ENCODE data around the gene KRT15. TPM values are rescaled to one million over a fixed set of nuclear protein-coding genes. Genes with fewer than 3 reads are reported as not detected.

KRT15 gene
- 0.63 TPM in 1 of 2 replicates, not detected in the other for total RNA-seq (ENCODE audit: low replicate concordance)

- DNase-seq (ENCODE audit: low read depth): peak; percentile 34
- H3K4me3 ChIP-seq (ENCODE audit: low read depth, low read length): no peak within 1 kb of the TSS
- TF ChIP-seq CTCF (IDR thresholded peaks at IDR 0.05; ENCODE audit: insufficient read depth, low read length): no peak
Observed at GRCh38 chr17:41518789-41519449, at the start of gene KRT15. KRT15 (minus strand) TSS chr17:41518890; CDS start chr17:41518827, 63 bp downstream.

GRCh38 chr17:41567317-41567716 is 48.6 kb upstream of the KRT15 start:
- no peak for DNase-seq (ENCODE audit: low read depth)
- no peak for TF ChIP-seq CTCF (IDR thresholded peaks at IDR 0.05; ENCODE audit: insufficient read depth, low read length)
- no peak overlapping the region for H3K4me3 ChIP-seq (ENCODE audit: low read depth, low read length)

- H3K4me3 ChIP-seq (ENCODE audit: low read depth, low read length): no peak overlapping the region
- no peak for DNase-seq (ENCODE audit: low read depth)
- no peak for TF ChIP-seq CTCF (IDR thresholded peaks at IDR 0.05; ENCODE audit: insufficient read depth, low read length)
Observed at GRCh38 chr17:41565338-41565737, 46.6 kb upstream of the KRT15 start.

DNA sequence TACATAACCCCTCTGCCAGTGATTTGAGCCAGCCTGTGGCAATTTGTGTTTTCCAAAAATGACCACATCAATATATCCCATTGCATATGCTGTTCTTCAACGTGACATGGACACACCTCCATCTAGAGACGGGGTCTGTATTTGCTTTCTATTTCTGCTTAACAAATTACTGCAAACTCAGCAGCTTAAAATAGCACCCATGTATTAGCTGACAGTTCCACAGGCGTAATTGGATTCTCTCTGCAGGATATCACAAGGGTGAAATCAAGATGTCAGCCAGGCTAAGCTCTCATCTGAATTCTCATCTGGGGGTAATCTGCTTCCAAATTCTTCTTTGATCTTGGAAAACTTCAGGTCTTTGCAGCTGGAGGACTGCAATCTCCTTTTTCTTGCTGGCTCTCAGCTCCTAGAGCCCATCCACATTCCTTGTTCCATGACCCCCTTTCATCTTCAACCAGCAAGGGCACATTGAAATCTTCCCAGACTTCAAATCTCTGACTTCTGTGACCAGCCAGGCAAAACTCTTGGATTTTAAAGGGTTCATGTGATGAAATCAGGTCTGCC is 45.0 kb upstream of the KRT15 start:
- H3K4me3 ChIP-seq (ENCODE audit: low read depth, low read length): no peak overlapping the region
- DNase-seq (ENCODE audit: low read depth): no peak
- TF ChIP-seq CTCF (IDR thresholded peaks at IDR 0.05; ENCODE audit: insufficient read depth, low read length): no peak

DNA sequence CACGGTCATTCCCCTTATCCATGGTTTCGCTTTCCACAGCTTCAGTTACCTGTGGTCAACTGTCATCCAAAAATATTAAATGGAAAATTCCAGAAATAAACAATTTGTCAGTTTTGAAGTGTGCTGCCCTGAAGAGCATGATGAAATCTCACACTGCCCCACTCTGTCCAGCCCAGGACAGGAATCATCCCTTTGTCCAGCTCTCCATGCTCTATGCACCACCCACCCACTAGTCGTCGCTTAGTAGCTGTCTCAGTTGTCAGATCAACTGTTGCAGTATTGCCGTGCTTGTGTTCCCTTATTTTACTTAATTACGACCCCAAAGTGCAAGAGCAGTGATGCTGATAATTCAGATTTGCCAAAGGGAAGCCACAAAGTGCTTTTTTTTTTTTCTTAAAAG is 42.9 kb upstream of the KRT15 start:
- DNase-seq (ENCODE audit: low read depth): no peak
- H3K4me3 ChIP-seq (ENCODE audit: low read depth, low read length): no peak overlapping the region
- TF ChIP-seq CTCF (IDR thresholded peaks at IDR 0.05; ENCODE audit: insufficient read depth, low read length): no peak

DNA sequence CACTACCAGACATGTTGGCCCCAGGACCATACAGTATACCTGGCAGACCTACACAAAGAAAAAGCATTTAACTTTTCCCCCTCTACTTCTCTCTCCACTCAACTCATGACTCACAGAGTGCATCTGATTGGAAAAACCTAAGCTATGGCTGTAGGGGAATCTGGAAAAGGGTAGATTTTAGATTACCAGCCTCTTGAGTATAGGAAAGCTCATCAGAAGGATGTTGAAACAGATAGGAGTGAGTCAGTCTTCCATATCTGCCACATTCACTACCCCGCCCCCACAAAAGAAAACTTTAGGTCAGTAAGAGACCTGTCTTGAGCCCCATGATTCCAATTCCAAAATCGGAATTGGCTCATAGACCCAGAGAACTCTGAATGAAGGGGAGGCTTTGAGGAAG is 40.9 kb upstream of the KRT15 start:
- H3K4me3 ChIP-seq (ENCODE audit: low read depth, low read length): no peak overlapping the region
- no peak for TF ChIP-seq CTCF (IDR thresholded peaks at IDR 0.05; ENCODE audit: insufficient read depth, low read length)
- DNase-seq (ENCODE audit: low read depth): peak; percentile 51
